ENCODE measurements around the gene SFXN3. TPM values are rescaled to one million over a fixed set of nuclear protein-coding genes. Genes with fewer than 3 reads are reported as not detected.

SFXN3 gene
- total RNA-seq, 4 donors from 2014 or later = 3.9 to 30.7 (median 9.4) TPM

DNA sequence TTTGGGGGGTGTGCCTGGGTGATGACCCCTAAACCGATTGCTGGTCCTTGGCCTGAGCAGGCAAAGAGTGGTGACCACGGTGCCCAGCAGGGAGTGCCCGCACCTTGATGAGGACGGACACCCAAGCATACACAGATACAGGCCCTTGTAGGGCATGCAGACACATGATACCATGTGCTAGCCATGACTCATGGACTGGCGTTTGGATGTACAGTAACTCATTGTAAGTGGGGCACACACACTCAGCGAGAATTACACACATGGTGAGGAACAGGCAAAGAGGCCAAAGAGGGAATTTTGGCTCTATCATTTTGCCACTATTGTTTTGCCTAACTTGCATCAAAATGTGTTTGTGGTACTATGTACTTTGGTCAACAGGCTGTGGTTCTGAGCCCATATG lies 54.8 kb downstream of the SFXN3 start:
- Histone ChIP-seq H3K4me1 (peaks cover 0 to 8% (median 0%) of the 10 kb centered on the region in 3 donors), H3K27ac (no peak overlapping the region), H3K9me3 (no peaks in the 10 kb centered on the region), H3K4me3 (no peak overlapping the region), H3K27me3 (peaks cover 0 to 98% (median 0%) of the 10 kb centered on the region in 4 donors), H3K36me3 (no peaks in the 10 kb centered on the region)
- 40 to 42% methylated on average over 1 to 6 of the region's 6 CpGs for WGBS, 2 donors
- intact Hi-C loops (cut with DNase I) = no loop called here
- no peak for TF ChIP-seq POLR2A (IDR thresholded peaks at IDR 0.05)
- TF ChIP-seq, protein P1, sequence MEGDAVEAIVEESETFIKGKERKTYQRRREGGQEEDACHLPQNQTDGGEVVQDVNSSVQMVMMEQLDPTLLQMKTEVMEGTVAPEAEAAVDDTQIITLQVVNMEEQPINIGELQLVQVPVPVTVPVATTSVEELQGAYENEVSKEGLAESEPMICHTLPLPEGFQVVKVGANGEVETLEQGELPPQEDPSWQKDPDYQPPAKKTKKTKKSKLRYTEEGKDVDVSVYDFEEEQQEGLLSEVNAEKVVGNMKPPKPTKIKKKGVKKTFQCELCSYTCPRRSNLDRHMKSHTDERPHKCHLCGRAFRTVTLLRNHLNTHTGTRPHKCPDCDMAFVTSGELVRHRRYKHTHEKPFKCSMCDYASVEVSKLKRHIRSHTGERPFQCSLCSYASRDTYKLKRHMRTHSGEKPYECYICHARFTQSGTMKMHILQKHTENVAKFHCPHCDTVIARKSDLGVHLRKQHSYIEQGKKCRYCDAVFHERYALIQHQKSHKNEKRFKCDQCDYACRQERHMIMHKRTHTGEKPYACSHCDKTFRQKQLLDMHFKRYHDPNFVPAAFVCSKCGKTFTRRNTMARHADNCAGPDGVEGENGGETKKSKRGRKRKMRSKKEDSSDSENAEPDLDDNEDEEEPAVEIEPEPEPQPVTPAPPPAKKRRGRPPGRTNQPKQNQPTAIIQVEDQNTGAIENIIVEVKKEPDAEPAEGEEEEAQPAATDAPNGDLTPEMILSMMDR (IDR thresholded peaks at IDR 0.05) = no peak
- no peak for DNase-seq

DNA sequence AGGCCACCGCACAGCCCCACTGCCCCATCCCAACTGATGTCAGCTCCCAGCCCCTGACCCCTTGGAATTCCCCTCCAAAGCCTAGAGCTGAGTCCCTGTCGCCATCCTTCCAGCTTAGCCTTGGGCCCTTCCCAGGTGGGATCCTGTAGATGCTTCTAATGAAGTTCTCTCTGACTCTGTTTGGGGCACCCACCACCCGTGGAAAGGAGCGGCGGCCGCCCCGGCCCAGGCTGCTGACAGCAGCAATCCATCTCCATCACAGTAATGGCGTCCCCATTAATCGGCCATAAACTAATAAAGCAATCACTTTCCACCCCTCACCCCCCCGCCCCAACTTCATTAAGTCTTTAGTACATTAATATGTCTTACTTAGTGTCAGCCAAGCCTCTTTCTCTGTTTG lies 56.3 kb downstream of the SFXN3 start:
- no peaks in the 10 kb centered on the region for H3K9me3 ChIP-seq
- H3K36me3 ChIP-seq = no peaks in the 10 kb centered on the region
- intact Hi-C loops (cut with DNase I) = no loop called here
- H3K4me3 ChIP-seq = no peak overlapping the region
- no peak overlapping the region for H3K27ac ChIP-seq
- peaks cover 0 to 15% (median 4%) of the 10 kb centered on the region in 3 donors for H3K4me1 ChIP-seq
- DNase-seq = no peak
- TF ChIP-seq POLR2A (IDR thresholded peaks at IDR 0.05) = no peak
- TF ChIP-seq, protein P1 (IDR thresholded peaks at IDR 0.05) = no peak
- H3K27me3 ChIP-seq = peaks cover 0 to 99% (median 0%) of the 10 kb centered on the region in 4 donors
- 45 to 78% methylated on average over 3 to 9 of the region's 10 CpGs for WGBS, 2 donors

DNA sequence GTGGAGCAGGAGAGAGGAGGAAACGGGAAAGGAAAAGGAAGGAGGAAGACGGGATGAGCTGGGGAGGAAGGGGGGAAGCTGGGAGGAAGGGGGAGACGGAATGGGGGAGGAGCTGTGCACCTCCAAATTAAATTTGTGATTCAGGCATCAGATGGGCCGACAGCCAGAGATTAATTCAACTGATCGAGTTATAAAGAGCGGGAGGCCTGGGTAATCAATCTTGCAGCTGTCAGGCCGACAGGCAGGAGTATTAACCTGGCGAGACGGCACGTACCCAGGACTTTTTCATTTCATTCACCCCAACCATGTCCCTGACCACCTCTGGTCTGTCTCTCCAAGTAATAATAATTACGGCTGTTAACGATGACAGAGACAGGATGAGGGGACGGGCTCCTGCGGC lies 56.9 kb downstream of the SFXN3 start:
- intact Hi-C loops (cut with DNase I) = no loop called here
- Histone ChIP-seq H3K27ac (no peak overlapping the region), H3K36me3 (no peaks in the 10 kb centered on the region), H3K27me3 (peaks cover 0 to 99% (median 0%) of the 10 kb centered on the region in 4 donors), H3K4me3 (no peak overlapping the region), H3K4me1 (peaks cover 0 to 15% (median 4%) of the 10 kb centered on the region in 3 donors), H3K9me3 (no peaks in the 10 kb centered on the region)
- TF ChIP-seq, protein P1 (IDR thresholded peaks at IDR 0.05) = no peak
- no peak for TF ChIP-seq POLR2A (IDR thresholded peaks at IDR 0.05)
- DNase-seq = no peak
- 18 to 21% methylated on average over 12 to 14 of the region's 14 CpGs for WGBS, 2 donors

DNA sequence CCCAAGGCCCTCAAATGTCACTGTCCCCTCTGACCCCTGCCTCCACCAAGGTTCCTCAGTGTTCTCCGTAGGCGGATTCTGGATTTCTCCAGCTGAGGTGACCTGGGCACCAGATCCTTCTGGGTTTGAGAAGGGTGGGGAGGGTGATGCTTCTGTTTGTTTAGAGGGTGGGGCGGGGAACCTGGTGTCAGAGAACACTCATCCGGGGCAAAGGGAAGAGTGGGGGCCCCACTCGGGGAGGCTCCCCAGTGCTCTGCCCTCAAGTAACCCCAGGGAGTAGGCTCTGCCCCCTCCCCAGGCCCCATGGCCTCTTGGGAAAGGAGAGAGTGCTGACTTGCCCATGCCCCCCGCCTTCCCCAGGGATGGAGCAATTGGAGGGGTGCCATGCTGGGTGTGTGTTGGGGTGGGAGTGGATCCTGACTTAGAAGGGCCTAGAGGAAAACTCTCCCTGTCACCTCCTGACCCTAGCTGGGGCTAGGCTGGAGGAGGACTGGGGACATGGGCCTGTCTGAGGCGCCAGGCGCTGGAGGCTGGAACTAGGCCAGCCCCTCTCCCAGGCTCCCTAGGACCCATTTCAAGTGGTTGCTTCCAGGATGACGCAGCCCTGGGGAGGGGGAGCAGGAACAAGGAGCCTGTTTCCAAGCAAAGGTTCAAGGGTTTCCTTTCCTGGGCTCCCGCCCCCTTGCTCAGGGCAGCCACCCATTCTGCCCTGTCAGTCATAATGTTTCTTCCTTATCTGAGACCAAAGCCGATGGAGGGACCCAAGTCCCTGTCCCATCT lies 58.7 kb downstream of the SFXN3 start:
- Histone ChIP-seq H3K36me3 (no peaks in the 10 kb centered on the region), H3K27me3 (peaks cover 0 to 99% (median 0%) of the 10 kb centered on the region in 4 donors), H3K4me3 (no peak overlapping the region), H3K27ac (no peak overlapping the region), H3K4me1 (peaks cover 0 to 15% (median 4%) of the 10 kb centered on the region in 3 donors), H3K9me3 (no peaks in the 10 kb centered on the region)
- TF ChIP-seq, protein P1 (IDR thresholded peaks at IDR 0.05) = no peak
- TF ChIP-seq POLR2A (IDR thresholded peaks at IDR 0.05) = no peak
- DNase-seq = no peak
- WGBS, 2 donors = 75 to 78% methylated on average over 5 of the region's 11 CpGs
- intact Hi-C loops (cut with DNase I) = no loop called here

DNA sequence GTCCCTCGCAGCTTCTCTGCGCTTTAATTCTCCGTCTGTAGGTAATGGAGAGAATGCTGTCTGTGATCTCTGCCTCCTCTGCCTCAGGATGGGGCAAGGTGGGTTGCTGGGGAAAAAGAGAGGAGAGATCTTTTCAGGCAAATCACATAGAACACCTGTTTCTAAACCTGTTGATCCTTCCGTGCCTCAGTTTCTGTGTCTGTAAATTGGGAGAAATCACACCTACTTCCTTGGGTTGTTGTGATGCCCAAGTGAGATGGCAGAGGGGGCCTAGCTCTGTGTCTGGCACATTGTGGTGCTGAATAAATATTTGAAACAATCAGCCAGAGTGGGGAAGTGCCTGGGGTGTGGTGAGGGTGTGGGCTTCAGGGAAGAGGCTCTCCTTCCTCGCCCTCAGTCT lies 59.6 kb downstream of the SFXN3 start:
- WGBS, 2 donors = 72 to 77% methylated on average over 5 of the region's 5 CpGs
- H3K27me3 ChIP-seq = peaks cover 0 to 99% (median 0%) of the 10 kb centered on the region in 4 donors
- peaks cover 0 to 15% (median 4%) of the 10 kb centered on the region in 3 donors for H3K4me1 ChIP-seq
- no peak for DNase-seq
- intact Hi-C loops (cut with DNase I) = no loop called here
- H3K4me3 ChIP-seq = no peak overlapping the region
- no peaks in the 10 kb centered on the region for H3K36me3 ChIP-seq
- H3K9me3 ChIP-seq = no peaks in the 10 kb centered on the region
- TF ChIP-seq, protein P1 (IDR thresholded peaks at IDR 0.05) = no peak
- no peak for TF ChIP-seq POLR2A (IDR thresholded peaks at IDR 0.05)
- no peak overlapping the region for H3K27ac ChIP-seq

Data from esophagus squamous epithelium (tissue), 5 donors.